ENCODE measurements around the gene KRTAP1-3.

DNA sequence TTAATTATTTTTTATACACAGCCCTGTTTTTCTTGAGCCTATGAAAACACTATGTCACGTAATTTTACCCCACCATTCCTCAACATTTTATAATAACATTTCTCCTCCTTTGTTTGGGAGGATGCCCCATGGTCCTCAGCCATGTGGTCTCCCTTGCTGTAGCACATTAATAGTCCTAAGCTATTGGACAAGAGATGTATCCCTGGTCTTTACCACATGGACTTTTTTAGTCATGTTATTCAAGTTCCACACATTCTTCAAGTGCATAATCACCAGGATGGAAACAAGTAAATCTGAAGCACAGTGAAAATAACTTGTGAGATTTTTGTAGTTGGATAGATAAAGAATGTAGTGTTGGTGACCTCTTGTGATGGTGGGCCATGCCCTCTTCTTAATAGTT, 27.3 kb upstream of the KRTAP1-3 start:
- TF ChIP-seq, protein P1, sequence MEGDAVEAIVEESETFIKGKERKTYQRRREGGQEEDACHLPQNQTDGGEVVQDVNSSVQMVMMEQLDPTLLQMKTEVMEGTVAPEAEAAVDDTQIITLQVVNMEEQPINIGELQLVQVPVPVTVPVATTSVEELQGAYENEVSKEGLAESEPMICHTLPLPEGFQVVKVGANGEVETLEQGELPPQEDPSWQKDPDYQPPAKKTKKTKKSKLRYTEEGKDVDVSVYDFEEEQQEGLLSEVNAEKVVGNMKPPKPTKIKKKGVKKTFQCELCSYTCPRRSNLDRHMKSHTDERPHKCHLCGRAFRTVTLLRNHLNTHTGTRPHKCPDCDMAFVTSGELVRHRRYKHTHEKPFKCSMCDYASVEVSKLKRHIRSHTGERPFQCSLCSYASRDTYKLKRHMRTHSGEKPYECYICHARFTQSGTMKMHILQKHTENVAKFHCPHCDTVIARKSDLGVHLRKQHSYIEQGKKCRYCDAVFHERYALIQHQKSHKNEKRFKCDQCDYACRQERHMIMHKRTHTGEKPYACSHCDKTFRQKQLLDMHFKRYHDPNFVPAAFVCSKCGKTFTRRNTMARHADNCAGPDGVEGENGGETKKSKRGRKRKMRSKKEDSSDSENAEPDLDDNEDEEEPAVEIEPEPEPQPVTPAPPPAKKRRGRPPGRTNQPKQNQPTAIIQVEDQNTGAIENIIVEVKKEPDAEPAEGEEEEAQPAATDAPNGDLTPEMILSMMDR (IDR thresholded peaks at IDR 0.05): no peak
- no peak for TF ChIP-seq POLR2A (IDR thresholded peaks at IDR 0.05; ENCODE audit: low read depth)

All from esophagus muscularis mucosa (tissue), 3 donors.